ENCODE data around the gene FGD6.
"Not testable (repeated sequence)": the region's sequence is repeated elsewhere in the genome, so short reads cannot be mapped to it uniquely, and the experiment has no call there.

The FGD6 gene

GRCh38 chr12:95164656-95165055 is 52.6 kb downstream of the FGD6 start:
- DNase-seq (ENCODE audit: low spot score), result no peak
- no peaks in the 10 kb centered on the region for H3K4me1 Mint-ChIP-seq (ENCODE audit: low read depth)
- no peaks in the 10 kb centered on the region for H3K27me3 Mint-ChIP-seq (ENCODE audit: low read depth)
- no peaks in the 10 kb centered on the region for H3K9me3 Mint-ChIP-seq
- no peaks in the 10 kb centered on the region for H3K36me3 Mint-ChIP-seq (ENCODE audit: low read depth)
- H3K27ac Mint-ChIP-seq, result no peak overlapping the region
- H3K4me3 Mint-ChIP-seq, result no peak overlapping the region

DNA sequence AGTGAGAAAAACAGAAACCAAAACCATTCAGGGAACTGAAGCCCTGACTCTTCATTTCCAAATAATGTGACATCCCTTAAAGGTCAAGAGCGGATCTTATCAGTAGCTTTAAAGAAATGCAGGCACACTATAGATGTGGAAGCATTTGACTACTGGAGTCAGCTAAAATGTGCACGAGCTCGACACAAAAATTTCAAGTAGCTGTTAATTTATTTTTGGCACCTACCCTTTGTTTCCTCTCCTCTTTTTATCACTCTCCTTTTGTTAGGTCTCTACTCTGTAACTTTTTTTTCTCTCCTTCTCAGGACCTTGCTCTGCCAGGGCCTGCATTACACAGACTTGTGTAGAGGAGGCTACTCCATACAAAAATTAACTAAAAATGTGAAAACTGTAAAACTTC is 58.3 kb downstream of the FGD6 start:
- no peaks in the 10 kb centered on the region for H3K9me3 Mint-ChIP-seq
- no peaks in the 10 kb centered on the region for H3K4me1 Mint-ChIP-seq (ENCODE audit: low read depth)
- H3K4me3 Mint-ChIP-seq, result no peak overlapping the region
- no peak overlapping the region for H3K27ac Mint-ChIP-seq
- no peaks in the 10 kb centered on the region for H3K27me3 Mint-ChIP-seq (ENCODE audit: low read depth)
- H3K36me3 Mint-ChIP-seq (ENCODE audit: low read depth), result no peaks in the 10 kb centered on the region
- DNase-seq (ENCODE audit: low spot score), result no peak

- no peak for DNase-seq (ENCODE audit: low spot score)
- no peaks in the 10 kb centered on the region for H3K36me3 Mint-ChIP-seq (ENCODE audit: low read depth)
Observed at GRCh38 chr12:95151821-95152220, 65.4 kb downstream of the FGD6 start.

GRCh38 chr12:95151406-95151805 is 65.9 kb downstream of the FGD6 start:
- no peak for DNase-seq (ENCODE audit: low spot score)
- Mint-ChIP-seq H3K27me3 (ENCODE audit: low read depth) (no peaks in the 10 kb centered on the region), H3K4me1 (ENCODE audit: low read depth) (no peaks in the 10 kb centered on the region), H3K9me3 (no peaks in the 10 kb centered on the region), H3K27ac (no peak overlapping the region), H3K36me3 (ENCODE audit: low read depth) (no peaks in the 10 kb centered on the region), H3K4me3 (no peak overlapping the region)

More at GRCh38 chr12:95151821-95152220, 65.4 kb downstream of the FGD6 start:
- no peak overlapping the region for H3K27ac Mint-ChIP-seq
- H3K9me3 Mint-ChIP-seq, result no peaks in the 10 kb centered on the region
- no peaks in the 10 kb centered on the region for H3K4me1 Mint-ChIP-seq (ENCODE audit: low read depth)
- no peak overlapping the region for H3K4me3 Mint-ChIP-seq
- H3K27me3 Mint-ChIP-seq (ENCODE audit: low read depth), result no peaks in the 10 kb centered on the region

DNA sequence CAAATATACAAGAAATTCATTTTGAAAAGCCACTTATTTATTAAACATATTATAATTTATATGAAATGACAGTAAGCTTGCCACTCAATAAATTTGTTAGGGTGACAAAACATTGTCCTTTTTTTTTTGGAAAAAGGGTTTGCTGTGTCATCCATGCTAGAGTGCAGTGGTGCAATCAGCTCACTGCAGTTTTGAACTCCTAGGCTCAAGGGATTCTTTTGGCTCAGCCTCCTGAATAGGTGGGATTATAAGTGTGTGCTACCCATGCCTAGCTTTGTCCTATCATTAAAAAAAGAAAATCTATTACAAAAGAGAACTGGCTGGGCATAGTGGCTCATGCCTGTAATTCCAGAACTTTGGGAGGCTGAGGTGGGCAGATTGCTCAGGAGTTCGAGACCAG is 66.8 kb downstream of the FGD6 start:
- Mint-ChIP-seq H3K4me3 (no peak overlapping the region), H3K36me3 (ENCODE audit: low read depth) (no peaks in the 10 kb centered on the region), H3K27ac (no peak overlapping the region), H3K27me3 (ENCODE audit: low read depth) (no peaks in the 10 kb centered on the region), H3K4me1 (ENCODE audit: low read depth) (no peaks in the 10 kb centered on the region), H3K9me3 (no peaks in the 10 kb centered on the region)
- no peak for DNase-seq (ENCODE audit: low spot score)

DNA sequence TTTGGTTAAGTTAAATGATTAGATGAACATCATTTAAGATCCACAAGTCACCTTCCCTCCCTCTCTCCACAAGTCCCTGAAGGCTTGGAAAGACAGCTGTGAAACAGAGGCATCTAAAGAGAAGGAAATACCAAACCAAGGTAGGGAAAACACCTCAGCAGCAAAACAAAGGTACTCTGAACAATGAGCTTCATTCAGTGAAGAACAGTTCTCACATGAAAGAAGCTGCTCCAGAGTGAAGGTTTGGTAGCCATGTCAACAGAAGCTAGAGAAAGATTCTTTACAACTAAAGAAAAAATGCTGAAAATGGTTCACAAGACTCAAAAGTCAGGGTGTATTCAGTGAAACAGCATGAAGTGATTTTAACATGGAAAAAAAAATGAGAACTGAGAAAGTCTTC is 69.4 kb downstream of the FGD6 start:
- Mint-ChIP-seq H3K4me3 (no peak overlapping the region), H3K27me3 (ENCODE audit: low read depth) (no peaks in the 10 kb centered on the region), H3K27ac (no peak overlapping the region), H3K4me1 (ENCODE audit: low read depth) (no peaks in the 10 kb centered on the region), H3K9me3 (no peaks in the 10 kb centered on the region), H3K36me3 (ENCODE audit: low read depth) (no peaks in the 10 kb centered on the region)
- no peak for DNase-seq (ENCODE audit: low spot score)

DNA sequence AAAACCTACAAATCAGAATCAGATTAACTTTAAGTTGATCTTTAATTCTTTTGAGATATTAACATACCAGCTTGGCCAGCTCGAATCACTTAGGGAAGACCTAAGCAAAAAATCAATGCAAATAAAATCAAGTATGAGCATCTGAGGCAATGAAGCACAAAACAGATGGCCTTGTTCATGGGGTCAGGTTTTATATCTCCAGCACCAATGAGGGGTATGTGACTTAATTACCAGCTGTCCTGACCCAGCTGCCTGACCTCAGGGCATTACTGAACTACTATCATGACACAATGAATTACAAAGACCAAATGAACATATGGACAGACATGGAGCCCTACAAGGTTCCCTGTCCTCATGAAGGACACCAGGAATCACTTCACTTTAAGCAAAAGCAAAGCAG is 70.5 kb downstream of the FGD6 start:
- Mint-ChIP-seq H3K27ac (no peak overlapping the region), H3K9me3 (no peaks in the 10 kb centered on the region), H3K36me3 (ENCODE audit: low read depth) (no peaks in the 10 kb centered on the region), H3K4me1 (ENCODE audit: low read depth) (no peaks in the 10 kb centered on the region), H3K4me3 (no peak overlapping the region), H3K27me3 (ENCODE audit: low read depth) (no peaks in the 10 kb centered on the region)
- no peak for DNase-seq (ENCODE audit: low spot score)

DNA sequence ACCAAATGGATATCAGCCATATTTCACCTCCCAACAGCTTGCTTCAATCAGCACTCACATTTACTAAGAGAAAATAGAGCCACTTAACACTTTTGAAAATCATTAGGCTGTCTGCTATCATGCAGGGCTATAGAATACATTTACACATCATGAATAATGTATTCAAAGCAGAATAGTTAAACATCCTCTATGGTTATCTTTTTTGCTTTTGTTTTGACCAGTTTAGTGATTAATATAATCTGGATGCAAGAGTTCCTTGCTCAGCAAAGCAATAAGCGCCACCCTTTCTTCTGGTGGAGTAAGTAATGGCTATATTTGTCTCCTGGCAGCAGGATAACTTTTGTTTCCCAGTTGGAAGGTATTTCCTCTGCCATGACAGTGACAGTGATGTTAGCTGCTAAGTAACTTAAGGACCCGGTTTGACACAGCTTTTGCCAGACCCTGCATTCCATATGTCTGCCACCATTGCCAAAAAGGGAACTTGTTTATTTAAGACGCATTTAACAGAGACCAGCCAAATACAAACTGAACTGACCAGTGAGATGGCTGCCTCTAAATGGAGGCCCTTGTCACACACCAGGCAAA is 73.6 kb downstream of the FGD6 start:
- no peak overlapping the region for H3K4me3 Mint-ChIP-seq
- H3K27me3 Mint-ChIP-seq (ENCODE audit: low read depth), result no peaks in the 10 kb centered on the region
- H3K9me3 Mint-ChIP-seq, result no peaks in the 10 kb centered on the region
- H3K27ac Mint-ChIP-seq, result no peak overlapping the region
- no peak for DNase-seq (ENCODE audit: low spot score)
- no peaks in the 10 kb centered on the region for H3K4me1 Mint-ChIP-seq (ENCODE audit: low read depth)
- no peaks in the 10 kb centered on the region for H3K36me3 Mint-ChIP-seq (ENCODE audit: low read depth)

- Mint-ChIP-seq H3K4me3 (no peak overlapping the region), H3K36me3 (ENCODE audit: low read depth) (no peaks in the 10 kb centered on the region)
Observed at GRCh38 chr12:95142431-95143151, 74.7 kb downstream of the FGD6 start.

DNA sequence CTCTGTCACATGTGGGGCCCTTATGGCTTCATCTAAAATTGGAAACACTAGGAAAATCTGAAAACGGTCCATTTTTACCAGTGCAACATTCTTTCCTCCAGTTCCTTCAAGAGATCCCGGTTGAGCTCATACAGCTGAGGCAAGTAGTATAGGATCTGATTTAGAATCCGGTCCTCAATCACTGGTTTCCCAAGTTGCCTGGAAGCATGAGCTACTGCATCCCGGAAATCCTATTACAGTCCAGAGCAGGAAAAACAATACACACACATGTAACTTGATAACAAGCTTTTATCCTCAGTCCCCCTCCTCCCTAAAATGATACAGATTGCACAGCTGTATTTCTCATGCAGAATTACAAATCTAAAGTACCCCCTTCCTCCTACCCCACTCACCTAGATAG is 76.0 kb downstream of the FGD6 start:
- Mint-ChIP-seq H3K36me3 (ENCODE audit: low read depth) (no peaks in the 10 kb centered on the region), H3K4me1 (ENCODE audit: low read depth) (no peaks in the 10 kb centered on the region), H3K27ac (no peak overlapping the region), H3K9me3 (no peaks in the 10 kb centered on the region), H3K4me3 (no peak overlapping the region), H3K27me3 (ENCODE audit: low read depth) (no peaks in the 10 kb centered on the region)
- DNase-seq (ENCODE audit: low spot score), result no peak

More at GRCh38 chr12:95142431-95143151, 74.7 kb downstream of the FGD6 start:
- Mint-ChIP-seq H3K27me3 (ENCODE audit: low read depth) (no peaks in the 10 kb centered on the region), H3K9me3 (no peaks in the 10 kb centered on the region), H3K27ac (no peak overlapping the region), H3K4me1 (ENCODE audit: low read depth) (no peaks in the 10 kb centered on the region)
- DNase-seq (ENCODE audit: low spot score), result no peak

DNA sequence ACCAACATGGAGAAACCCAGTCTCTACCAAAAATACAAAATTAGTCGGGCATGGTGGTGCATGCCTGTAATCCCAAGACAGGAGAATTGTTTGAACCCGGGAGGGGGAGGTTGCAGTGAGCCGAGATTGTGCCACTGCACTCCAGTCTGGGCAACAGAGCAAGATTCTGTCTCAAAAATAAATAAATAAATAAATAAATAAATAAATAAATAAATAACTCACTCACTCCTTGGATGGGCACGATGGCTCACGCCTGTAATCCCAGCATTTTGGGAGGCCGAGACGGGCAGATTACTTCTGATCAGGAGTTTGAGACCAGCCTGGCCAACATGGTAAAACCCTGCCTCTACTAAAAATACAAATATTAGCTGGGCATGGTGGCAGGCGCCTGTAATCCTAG is 79.2 kb downstream of the FGD6 start:
- H3K27me3 Mint-ChIP-seq (ENCODE audit: low read depth); H3K27ac Mint-ChIP-seq; H3K4me1 Mint-ChIP-seq (ENCODE audit: low read depth); H3K4me3 Mint-ChIP-seq; H3K9me3 Mint-ChIP-seq; DNase-seq (ENCODE audit: low spot score); H3K36me3 Mint-ChIP-seq (ENCODE audit: low read depth): not testable (repeated sequence)

DNA sequence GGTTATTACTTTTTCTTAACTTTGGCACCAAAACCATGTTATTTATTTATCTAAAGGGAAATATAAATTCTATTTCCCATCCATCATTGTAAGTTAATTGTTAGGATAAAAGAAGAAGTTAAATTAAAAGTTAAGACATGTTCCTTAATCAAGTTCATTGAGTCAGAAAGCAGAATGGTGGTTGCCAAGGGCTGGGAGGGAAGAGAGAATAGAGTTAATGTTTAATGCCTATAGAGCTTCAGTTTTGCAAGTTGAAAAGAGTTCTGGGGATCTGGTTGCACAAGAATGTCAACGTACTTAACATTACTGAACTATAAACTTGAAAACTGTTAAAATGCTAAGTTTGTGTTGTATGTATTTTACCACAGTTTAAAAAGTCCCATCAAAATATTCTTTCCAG is 80.7 kb downstream of the FGD6 start:
- Mint-ChIP-seq H3K36me3 (ENCODE audit: low read depth) (no peaks in the 10 kb centered on the region), H3K4me3 (no peak overlapping the region), H3K27me3 (ENCODE audit: low read depth) (no peaks in the 10 kb centered on the region), H3K4me1 (ENCODE audit: low read depth) (no peaks in the 10 kb centered on the region), H3K27ac (no peak overlapping the region), H3K9me3 (no peaks in the 10 kb centered on the region)
- no peak for DNase-seq (ENCODE audit: low spot score)

GRCh38 chr12:95134085-95134484 is 83.2 kb downstream of the FGD6 start:
- no peaks in the 10 kb centered on the region for H3K36me3 Mint-ChIP-seq (ENCODE audit: low read depth)
- no peaks in the 10 kb centered on the region for H3K27me3 Mint-ChIP-seq (ENCODE audit: low read depth)
- no peak overlapping the region for H3K27ac Mint-ChIP-seq
- no peak overlapping the region for H3K4me3 Mint-ChIP-seq
- H3K9me3 Mint-ChIP-seq, result no peaks in the 10 kb centered on the region
- no peak for DNase-seq (ENCODE audit: low spot score)
- H3K4me1 Mint-ChIP-seq (ENCODE audit: low read depth), result no peaks in the 10 kb centered on the region

- H3K4me3 Mint-ChIP-seq, result no peak overlapping the region
Observed at GRCh38 chr12:95131589-95132340, 85.5 kb downstream of the FGD6 start.

More at GRCh38 chr12:95131589-95132340, 85.5 kb downstream of the FGD6 start:
- DNase-seq (ENCODE audit: low spot score), result no peak
- Mint-ChIP-seq H3K27me3 (ENCODE audit: low read depth) (no peaks in the 10 kb centered on the region), H3K4me1 (ENCODE audit: low read depth) (no peaks in the 10 kb centered on the region), H3K36me3 (ENCODE audit: low read depth) (no peaks in the 10 kb centered on the region), H3K27ac (no peak overlapping the region), H3K9me3 (no peaks in the 10 kb centered on the region)

All from T-helper 2 cell treated with Interferon-gamma antibody and Interleukin-4, amounts not matched to agents 5 μg/mL and 100 μg/mL, for 36 hours (primary cell).